ENCODE measurements around the gene GALNT2.

Gene GALNT2

GRCh38 chr1:230066466-230067404 is at the start of gene GALNT2:
TSS of gene GALNT2 (plus strand) at chr1:230067238. CDS start at chr1:230067281, 43 bp downstream.
- DNase-seq: peak; percentile 55 to 92

GRCh38 chr1:230020451-230020850 is 46.6 kb upstream of the GALNT2 start:
- DNase-seq: no peak

- DNase-seq: no peak
These were observed 44.2 kb upstream of the GALNT2 start for GRCh38 chr1:230022666-230023380.

GRCh38 chr1:230025686-230026085 is 41.4 kb upstream of the GALNT2 start:
- DNase-seq: no peak

DNA sequence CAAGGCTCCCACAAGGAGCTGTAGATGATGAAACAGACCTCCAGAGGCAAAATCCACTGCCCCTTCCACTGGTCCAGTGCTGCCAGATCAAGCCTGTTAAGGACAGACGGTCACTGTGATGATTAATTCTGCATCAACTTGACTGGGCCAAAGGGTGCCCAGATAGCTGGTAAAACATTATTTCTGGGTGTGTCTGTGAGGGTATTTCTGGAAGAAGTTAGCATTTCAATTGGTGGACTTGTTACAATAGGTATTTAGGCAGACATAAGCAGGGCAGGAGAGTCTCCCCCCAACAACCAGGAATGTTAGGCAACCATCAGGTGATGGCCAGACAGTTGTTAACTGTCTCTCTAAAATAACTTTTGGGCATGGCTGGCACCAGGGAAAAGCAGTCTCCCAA is 40.9 kb upstream of the GALNT2 start:
- no peak for DNase-seq

DNA sequence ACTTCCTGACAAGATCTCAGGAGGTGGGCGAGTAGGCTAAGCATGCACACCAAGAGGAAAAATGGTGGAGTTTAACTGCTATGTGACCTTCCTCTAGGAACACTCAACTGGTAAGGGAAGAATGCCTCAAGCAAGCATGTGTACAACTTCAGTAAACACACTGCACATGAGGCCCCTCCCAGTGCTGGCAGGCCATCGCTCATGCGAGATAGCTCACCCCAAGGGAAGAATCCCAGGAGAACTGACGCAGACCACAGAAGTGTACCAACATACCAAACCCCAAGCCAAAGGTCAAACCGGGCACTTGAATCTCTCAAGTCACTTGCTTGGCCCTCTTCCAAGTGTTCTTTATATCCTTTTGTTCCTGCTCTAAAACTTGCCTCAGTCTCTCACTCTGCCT is 40.5 kb upstream of the GALNT2 start:
- DNase-seq: no peak

DNA sequence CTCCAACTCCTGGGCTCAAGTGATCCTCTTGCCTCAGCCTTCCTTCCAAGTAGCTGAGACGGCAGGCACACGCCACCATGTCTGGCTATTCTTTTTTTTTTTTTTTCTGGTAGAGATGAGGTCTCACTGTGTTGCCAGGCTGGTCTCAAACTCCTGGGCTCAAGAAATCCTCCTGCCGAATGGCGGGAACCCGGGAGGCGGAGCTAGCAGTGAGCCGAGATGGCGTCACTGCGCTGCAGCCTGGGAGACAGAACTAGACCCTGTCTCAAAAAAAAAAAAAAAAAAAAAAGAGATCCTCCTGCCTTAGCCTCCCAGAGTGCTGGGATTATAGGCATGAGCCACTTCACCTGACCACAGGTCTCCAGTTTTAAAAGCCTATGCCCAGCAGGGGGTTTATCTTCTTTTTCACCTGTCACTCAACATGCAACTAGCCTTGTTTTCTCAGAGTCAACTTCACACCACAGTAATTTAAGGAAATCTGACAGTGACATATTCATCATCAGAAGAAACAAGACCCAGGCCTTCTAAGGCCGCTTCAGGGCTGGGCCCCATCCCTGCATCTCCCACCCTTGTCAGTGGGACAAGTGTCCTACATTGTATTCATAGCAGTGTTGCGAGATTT is 38.3 kb upstream of the GALNT2 start:
- no peak for DNase-seq

- DNase-seq: no peak
These were observed 37.6 kb upstream of the GALNT2 start for GRCh38 chr1:230029244-230029941.

DNA sequence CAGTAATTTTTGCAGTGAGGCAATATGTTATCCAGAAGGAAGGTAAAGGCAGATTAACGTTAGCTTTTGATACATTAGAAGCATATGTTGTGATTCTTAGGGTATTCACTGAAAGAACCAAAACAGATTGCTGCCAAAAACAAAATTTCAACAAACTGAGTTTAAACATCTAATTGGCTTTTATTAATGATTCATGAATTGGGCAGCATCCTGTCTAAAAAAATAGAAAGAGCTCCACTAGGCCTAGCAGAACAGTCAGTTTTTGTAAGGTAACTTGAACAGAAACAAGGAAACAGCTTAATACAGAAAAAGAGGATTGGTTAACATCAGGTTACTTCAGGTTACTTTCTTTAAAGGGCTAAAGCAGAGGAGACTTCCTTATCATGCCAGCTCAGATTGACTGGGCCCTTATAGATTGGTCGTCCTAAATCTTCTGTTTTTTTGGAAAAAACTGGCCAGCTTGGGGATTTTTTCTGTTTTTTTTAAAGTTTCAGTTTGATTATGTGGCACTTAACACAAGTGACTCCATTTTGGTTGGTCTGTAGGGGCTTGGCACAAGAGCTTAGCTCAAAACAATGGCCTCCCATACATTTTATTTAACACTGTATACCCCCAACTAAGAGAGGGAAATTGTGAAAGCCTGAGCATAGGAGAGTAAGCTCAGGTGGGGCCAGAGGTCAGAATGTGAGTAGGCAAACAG is 36.8 kb upstream of the GALNT2 start:
- no peak for DNase-seq

DNA sequence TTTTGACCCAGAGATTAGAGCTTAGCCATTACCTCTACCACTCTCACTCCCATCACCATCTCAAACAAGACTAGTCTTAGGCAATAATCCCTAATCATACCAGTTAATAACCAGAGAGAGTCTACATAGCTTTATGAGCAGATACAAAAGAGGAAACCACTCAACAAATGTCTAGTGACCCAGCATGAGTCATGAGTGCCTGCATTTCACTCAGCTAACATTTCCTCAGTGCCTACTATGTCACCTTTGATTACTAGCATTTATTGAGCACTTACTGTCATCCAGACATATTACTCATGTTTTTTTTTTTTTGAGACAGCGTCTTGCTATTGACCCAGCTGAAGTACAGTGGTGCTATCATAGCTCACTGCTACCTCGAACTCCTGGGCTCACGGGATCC is 35.9 kb upstream of the GALNT2 start:
- no peak for DNase-seq

DNA sequence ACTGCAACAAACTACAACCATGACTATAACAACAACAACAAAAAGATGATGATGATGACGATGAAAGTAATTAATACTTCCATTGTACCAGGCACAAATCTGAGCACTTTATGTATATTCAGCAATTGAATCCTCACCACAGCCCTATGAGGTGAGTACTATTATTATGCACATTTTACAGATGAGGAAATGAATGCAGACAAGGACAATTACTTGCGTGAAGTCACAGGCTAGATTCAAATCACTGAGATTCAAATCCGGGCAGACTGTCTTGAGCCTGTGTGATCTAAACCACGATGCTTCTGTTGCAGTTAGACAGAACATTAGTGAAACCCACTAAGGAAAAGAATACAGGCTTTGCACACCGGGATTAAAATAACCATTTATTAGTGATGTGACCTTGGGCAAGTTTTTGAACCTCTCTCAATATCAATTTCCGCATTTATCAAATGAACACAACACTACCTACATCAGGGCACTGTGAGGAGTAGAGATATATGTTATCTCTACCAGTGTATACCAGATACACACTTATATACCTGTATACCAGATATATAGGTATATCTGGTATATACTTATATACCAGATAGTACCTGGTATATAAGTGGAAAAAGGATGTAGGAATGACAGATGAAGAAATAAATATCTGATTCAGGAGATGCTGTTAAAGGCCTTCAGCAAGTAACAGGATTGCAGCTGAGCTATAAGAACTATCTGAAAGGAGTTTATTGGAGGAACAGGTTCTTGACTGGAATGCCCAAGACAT is 34.3 kb upstream of the GALNT2 start:
- DNase-seq: no peak

DNA sequence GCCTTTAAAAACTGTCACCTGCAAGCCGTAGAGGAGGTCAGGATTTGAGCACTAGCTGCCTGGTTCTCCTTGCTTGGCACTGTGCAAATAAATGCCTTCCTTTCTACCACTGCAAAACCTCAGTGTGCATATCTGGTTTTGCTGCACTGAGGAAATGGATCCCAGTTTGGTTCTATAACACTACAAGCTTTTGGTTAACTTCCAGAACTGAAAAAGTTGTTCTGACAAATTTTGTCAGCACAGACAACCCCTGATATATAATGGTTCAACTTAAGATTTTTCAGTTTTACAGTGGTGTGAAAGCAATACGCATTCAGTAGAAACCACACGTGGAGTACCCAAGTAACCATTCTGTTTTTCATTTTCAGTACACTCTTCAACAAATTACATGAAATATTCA is 29.8 kb upstream of the GALNT2 start:
- DNase-seq: no peak

DNA sequence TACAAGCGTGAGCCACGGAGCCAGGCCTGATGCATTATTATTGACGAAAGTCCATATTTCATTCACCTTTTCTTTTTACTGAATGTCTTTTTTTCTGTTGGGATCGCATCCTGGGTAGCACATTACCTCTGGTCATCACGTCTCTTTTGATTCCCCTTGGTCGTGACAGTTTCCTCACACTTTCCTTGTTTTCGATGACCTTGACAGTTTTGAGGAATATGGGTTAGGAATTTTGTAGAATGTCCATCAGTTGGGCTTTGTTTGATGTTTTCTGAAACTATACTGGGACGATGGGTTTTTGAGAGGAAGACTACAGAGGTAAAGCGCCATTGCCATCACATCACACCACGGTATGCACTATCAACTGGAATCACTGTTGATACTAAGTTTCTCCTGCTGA is 26.6 kb upstream of the GALNT2 start:
- no peak for DNase-seq

- DNase-seq: no peak
These were observed 24.0 kb upstream of the GALNT2 start for GRCh38 chr1:230043081-230043480.

DNA sequence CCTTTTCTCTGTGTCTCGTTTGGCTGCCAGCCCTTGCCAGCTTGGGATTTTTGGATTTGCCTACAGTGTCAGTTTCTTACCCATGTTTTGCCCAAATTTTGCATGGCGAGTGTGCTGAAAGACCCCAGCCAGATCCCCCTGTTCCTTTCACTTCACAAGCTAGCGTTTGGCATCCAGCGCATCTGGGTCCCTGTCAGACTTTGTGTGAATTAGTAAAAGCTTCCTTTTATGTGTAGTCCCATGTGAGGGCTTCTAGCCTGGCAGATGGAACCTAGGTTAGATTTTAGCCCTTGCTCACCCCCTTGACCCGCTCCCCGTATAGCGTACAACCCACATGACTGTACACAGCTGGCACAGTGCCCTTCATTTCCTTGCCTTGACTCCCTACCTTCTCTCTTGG is 22.3 kb upstream of the GALNT2 start:
- no peak for DNase-seq

DNA sequence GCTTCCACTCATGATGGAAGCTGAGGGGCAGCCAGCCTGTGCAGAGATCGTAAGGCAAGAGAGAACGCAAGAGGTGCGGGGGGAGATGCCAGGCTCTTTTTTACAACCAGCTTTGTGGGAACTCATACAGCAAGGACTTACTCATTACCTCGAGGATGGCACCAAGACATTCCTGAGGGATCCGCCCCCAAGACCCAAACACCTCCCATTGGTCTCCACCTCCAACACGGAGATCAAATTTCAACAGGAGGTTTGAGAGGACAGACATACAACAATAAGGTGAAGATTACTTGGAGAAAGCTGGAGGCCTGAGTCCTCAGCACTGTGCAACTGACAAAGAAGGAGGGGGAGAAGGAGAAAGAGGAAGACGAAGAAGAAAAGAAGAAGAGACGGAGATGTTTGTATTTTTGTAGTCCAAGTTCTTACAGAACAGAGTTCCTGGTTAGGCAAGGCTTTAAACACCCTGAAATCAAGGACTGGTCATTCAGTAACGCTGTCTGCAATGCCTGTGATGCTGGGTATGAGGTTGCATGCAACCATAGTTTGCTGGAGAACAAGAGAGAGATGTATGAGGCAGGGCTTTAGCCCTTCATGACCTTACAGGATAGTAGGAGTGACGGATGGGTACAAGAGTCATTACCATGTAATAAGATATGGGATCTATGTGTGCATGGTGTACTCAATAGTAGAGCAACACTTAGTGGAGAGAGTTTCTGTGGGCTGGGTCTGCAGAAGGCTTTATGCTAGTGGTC is 19.7 kb upstream of the GALNT2 start:
- DNase-seq: no peak

- no peak for DNase-seq
These were observed 18.7 kb upstream of the GALNT2 start for GRCh38 chr1:230048322-230048721.

GRCh38 chr1:230048922-230049321 is 18.1 kb upstream of the GALNT2 start:
- no peak for DNase-seq

GRCh38 chr1:230049731-230050130 is 17.3 kb upstream of the GALNT2 start:
- DNase-seq: no peak

DNA sequence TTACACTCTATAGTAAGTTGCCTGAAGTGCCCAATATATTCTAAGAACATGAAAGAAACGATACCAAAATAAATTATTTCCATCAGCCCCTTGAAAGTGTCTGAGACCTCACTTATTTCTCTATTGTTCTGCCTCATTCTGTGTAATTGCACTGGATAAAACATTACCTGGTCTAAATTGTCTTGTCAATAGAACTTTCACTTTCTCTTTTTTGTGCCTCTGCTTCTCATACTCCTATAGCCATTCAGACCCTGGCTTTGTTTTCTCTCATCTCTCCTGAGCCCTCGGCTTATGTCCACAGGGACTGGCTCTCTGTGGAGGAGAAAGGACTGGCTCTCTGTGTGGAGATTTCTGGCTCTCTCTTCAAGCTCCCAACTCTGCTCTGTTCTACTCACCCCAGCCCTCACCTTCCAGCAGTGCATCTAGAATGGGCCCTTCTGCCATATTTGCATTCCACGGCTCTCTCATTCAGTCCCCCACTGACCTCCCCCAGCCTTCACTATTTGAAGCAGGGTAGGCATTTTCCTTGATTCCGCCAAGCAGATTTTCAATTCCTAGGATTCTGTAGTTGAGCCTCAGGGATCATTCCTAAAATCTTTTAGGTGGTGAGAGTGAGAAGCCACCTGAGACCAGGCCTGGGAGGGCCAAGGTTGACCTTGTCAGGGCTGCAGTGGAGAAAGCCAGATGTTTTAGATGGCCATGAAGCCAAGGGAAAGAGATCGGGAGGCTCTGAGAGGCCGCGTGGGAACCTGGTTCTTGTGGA is 15.9 kb upstream of the GALNT2 start:
- DNase-seq: no peak

Data from NCI-H526 (cell line).